Stimulated activated CD4-positive, alpha-beta T cell treated with anti-CD3 and anti-CD28 coated beads, Interleukin-15, amount 100 ng/mL, for 1 hour (primary cell): ENCODE data around the gene SH3RF2.
"Not testable (repeated sequence)": the region's sequence is repeated elsewhere in the genome, so short reads cannot be mapped to it uniquely, and the experiment has no call there.

Experiments
- DNase-seq, 2 donors: peaks; one replicate each; pipeline ENCODE4 v3.0.0-alpha.2; 2020; ENCODE audit warnings: low read depth in 1 of 2, low spot score in 1 of 2

The SH3RF2 gene

GRCh38 chr5:146005264-146005663, 68.9 kb downstream of the SH3RF2 start:
- no peak for DNase-seq

DNA sequence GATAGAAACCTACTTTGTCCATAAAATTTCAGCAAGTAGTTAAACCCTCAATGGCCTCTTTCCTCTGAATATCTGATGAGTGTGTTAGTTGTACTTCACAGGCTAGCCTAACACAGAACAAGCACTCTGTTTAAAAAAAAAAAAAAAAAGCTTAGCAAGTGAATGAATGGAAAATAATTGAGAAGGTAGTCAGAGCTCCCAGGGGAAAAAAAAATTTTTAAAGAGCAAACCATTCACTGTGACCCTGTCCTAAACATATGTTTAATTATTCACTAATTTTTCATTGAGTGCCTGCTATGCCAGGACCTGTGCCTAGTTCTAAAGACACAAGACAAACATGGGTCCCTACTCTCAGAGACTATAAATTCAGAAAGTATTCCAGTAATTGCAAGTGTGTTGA, 69.3 kb downstream of the SH3RF2 start:
- DNase-seq: no peak

GRCh38 chr5:146006470-146007190, 70.3 kb downstream of the SH3RF2 start:
- no peak for DNase-seq

GRCh38 chr5:146007270-146007669, 70.9 kb downstream of the SH3RF2 start:
- DNase-seq: no peak

GRCh38 chr5:146007989-146008388, 71.6 kb downstream of the SH3RF2 start:
- DNase-seq: no peak

DNA sequence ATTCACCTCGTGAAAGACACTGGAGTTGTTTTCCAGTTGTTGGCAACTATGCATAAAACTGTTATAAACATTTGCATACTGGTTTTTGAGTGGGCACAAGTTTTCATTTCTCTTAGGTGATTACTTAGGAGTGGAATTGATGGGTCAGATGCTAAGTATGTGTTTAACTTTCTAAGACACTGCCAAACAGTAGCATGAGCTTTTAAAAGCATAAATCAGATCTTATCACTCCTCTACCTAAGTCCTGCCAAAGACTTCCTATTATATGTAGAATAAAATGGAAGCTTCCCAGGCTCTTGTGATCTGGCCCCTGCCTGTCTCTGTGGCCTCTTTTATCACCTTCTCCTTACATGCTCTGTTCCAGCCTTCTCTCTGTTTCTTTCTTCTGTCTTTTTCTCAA, 72.6 kb downstream of the SH3RF2 start:
- no peak for DNase-seq

DNA sequence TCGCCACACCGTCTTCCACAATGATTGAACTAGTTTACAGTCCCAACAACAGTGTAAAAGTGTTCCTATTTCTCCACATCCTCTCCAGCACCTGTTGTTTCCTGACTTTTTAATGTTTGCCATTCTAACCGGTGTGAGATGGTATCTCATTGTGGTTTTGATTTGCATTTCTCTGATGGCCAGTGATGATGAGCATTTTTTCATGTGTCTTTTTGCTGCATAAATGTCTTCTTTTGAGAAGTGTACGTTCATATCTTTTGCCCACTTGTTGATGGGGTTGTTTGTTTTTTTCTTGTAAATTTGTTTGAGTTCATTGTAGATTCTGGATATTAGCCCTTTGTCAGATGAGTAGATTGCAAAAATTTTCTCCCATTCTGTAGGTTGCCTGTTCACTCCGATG, 74.1 kb downstream of the SH3RF2 start:
- DNase-seq: not testable (repeated sequence)

- no peak for DNase-seq
These were observed 77.4 kb downstream of the SH3RF2 start for GRCh38 chr5:146013761-146014160.

DNA sequence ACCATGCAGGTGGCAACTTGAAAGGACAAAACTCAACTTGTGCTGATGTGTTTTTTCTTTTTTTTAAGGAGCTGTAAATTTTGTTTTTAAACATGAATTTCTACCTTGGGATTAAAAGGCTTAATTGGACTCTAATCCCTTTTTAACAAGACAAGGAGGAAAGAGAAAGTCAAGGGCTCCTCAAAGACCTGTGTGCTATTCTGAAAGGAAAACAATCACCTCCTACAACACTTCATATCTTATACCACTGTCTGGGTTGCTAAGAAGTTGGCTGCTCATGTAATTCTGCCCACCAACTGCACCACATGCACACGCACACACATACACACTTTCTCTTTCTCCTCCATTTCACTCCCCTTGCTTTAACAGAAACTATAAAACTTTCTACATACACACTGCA, 78.6 kb downstream of the SH3RF2 start:
- DNase-seq: no peak

- DNase-seq: no peak
These were observed 80.5 kb downstream of the SH3RF2 start for GRCh38 chr5:146016764-146017484.

GRCh38 chr5:146018514-146019375, 82.4 kb downstream of the SH3RF2 start:
- DNase-seq: no peak

- DNase-seq: no peak
These were observed 83.7 kb downstream of the SH3RF2 start for GRCh38 chr5:146020100-146020499.

GRCh38 chr5:146024034-146024433, 87.7 kb downstream of the SH3RF2 start:
- no peak for DNase-seq

- no peak for DNase-seq
These were observed 88.8 kb downstream of the SH3RF2 start for GRCh38 chr5:146025114-146025680.

GRCh38 chr5:146025681-146026080, 89.3 kb downstream of the SH3RF2 start:
- no peak for DNase-seq

DNA sequence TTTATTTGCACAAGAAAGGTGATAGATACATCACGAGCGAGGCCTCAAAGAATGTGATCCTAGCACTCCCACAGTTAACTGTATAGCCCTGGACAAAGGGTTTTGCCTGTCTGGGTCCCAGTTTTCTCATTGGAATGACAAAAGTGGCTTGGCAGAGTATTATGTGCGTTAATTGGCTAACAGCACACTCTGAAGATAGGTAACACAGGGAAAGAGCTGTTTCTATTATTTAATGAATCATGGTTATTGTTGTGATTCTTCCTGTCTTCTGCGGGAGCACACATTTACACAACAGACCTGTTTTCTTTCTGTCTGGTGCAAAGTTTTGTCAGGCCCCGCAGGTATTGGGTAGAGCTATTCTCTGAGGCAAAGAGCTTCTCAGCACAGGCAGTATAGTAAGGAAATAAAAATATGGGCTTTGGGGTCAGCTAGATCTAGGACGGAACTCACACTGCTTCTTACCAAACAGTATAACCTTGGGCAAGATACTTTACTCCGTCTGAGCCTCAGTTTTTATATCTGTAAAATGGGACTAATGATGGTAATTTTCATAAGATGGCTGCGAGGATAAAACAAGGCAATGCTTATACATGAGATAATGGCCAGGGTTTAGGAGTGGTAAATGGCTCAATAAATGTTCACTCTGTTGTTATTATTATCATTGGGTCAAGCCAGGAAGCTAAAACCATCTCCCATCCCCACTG, 90.1 kb downstream of the SH3RF2 start:
- no peak for DNase-seq

GRCh38 chr5:146027751-146028150, 91.4 kb downstream of the SH3RF2 start:
- DNase-seq: no peak

DNA sequence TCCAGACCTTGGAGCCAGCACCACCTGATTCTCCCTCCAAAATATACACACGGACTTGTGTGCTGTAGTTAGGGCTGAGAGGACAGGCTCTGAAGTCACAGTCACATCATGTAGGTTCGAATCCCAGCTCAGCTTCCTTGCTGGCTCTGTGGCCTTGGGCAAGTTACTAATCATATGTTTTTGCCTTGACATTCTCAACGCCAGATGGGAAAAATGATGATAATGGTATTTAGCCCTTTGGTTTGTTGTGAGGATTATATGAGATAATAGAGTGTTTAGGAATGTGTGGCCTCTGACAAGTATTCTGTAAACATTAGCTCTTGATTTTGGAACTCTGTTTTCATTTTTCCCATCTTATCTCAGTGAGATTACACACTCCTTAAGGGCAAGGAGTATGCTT, 96.5 kb downstream of the SH3RF2 start:
- DNase-seq: no peak

- no peak for DNase-seq
These were observed 97.7 kb downstream of the SH3RF2 start for GRCh38 chr5:146034127-146034526.

DNA sequence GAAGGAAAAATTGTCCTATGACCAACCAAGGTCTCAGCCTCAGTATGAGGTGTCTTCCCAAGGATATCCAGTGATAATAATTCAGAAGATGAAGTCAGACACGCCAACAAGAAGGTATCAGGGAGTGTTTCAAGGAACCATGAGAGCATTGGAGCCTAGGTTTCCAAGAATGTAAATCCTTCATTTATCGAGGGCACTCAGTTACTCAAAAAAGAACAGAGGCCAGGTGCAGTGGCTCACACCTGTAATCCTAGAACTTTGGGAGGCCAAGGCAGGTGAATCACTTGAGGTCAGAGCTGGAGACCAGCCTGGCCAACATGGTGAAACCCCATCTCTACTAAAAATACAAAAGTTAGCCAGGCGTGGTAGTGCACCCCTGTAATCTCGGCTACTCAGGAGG, 98.2 kb downstream of the SH3RF2 start:
- no peak for DNase-seq

DNA sequence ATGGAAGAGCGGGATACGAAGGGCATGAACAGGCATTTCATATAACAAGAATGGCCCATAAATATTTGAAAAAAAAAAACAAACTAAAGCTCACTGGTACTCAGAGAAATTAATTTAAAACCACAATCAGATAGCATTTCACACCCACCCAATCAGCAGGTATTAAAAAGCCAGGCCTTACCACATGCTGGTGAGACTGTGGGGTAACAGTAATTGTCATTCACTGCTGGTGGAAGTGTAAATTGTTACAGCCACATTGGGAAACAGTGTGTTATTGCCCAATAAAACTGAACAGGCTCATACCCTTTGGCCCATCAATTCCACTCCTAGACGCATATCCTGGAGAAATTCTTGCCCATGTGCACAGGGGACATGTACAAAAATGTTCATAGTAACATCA, 103.0 kb downstream of the SH3RF2 start:
- DNase-seq: no peak
